ENCODE measurements around the gene CLK2.
"Not testable (repeated sequence)": the region's sequence is repeated elsewhere in the genome, so short reads cannot be mapped to it uniquely, and the experiment has no call there.

CLK2 gene

GRCh38 chr1:155236451-155236850 is 36.9 kb downstream of the CLK2 start:
- DNase-seq, result no peak

- DNase-seq, result not testable (repeated sequence)
These were observed 37.9 kb downstream of the CLK2 start for GRCh38 chr1:155235375-155235774.

- not testable (repeated sequence) for DNase-seq
These were observed 39.8 kb downstream of the CLK2 start for GRCh38 chr1:155233502-155233901.

GRCh38 chr1:155232001-155232978 is 41.0 kb downstream of the CLK2 start:
- not testable (repeated sequence) for DNase-seq

- DNase-seq, result not testable (repeated sequence)
These were observed 42.0 kb downstream of the CLK2 start for GRCh38 chr1:155231302-155231701.

GRCh38 chr1:155228096-155228427 is 45.2 kb downstream of the CLK2 start:
- no peak for DNase-seq

GRCh38 chr1:155227261-155228095 is 45.8 kb downstream of the CLK2 start:
- DNase-seq, result peak; percentile 100

GRCh38 chr1:155226910-155227260 is 46.4 kb downstream of the CLK2 start:
- peak; percentile 87 for DNase-seq

- DNase-seq, result peak; percentile 87
These were observed 47.0 kb downstream of the CLK2 start for GRCh38 chr1:155226188-155226909.

GRCh38 chr1:155225404-155225759 is 47.9 kb downstream of the CLK2 start:
- not testable (repeated sequence) for DNase-seq

GRCh38 chr1:155223047-155223446 is 50.3 kb downstream of the CLK2 start:
- no peak for DNase-seq

GRCh38 chr1:155220211-155220965 is 52.9 kb downstream of the CLK2 start:
- DNase-seq, result not testable (repeated sequence)

- no peak for DNase-seq
These were observed 53.7 kb downstream of the CLK2 start for GRCh38 chr1:155219592-155220031.

GRCh38 chr1:155218854-155219591 is 54.3 kb downstream of the CLK2 start:
- peak; percentile 6 for DNase-seq

GRCh38 chr1:155214702-155215101 is 58.6 kb downstream of the CLK2 start:
- not testable (repeated sequence) for DNase-seq

Measured in NCI-H1092 treated with DMSO at 0.1 percent for 48 hours (cell line).